Measurements from ENCODE around the gene DDX50. TPM values are rescaled to one million over a fixed set of nuclear protein-coding genes. Genes with fewer than 3 reads are reported as not detected.

The DDX50 gene
- total RNA-seq, 1 experiment from 2014 or later = 37.1 TPM

DNA sequence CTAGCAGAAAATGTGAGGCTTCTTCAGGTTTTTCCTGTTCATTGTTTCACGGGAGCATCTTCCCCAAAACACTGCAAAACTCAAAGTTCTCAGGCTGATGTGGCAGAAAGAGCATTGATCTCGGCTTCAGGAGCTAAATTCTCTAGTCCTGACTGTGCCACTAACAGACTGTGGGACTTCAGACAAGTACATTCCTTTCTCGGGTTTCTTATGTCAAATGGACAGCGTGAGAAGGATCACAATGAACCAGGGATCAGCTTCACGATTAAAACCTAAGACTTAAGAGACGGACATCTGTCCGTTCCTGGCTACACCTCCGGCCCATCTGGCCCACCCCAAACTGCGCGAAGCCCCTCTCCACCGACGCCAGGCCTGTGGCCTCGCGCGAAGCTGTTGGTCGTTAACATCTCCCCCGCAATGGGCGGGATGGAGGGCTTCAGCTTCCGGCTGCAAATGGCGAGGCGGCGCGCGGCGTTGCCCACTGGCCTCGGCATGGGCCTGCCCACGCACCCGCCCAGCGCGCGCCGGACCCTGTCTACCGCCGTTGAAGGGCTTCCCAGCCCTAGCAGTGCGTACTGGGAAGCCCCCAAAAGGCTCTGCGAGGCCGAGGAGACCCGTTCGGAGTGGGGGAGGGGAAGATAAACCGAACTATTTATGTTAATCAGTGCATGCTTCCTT, 549 bp upstream of the DDX50 start (continued):
- TF ChIP-seq, protein P1, sequence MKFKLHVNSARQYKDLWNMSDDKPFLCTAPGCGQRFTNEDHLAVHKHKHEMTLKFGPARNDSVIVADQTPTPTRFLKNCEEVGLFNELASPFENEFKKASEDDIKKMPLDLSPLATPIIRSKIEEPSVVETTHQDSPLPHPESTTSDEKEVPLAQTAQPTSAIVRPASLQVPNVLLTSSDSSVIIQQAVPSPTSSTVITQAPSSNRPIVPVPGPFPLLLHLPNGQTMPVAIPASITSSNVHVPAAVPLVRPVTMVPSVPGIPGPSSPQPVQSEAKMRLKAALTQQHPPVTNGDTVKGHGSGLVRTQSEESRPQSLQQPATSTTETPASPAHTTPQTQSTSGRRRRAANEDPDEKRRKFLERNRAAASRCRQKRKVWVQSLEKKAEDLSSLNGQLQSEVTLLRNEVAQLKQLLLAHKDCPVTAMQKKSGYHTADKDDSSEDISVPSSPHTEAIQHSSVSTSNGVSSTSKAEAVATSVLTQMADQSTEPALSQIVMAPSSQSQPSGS (CRISPR knock-in tag; IDR thresholded peaks at IDR 0.05; ENCODE audit: borderline replicate concordance, low read depth) = peak; percentile 76
- TF ChIP-seq, protein P2, sequence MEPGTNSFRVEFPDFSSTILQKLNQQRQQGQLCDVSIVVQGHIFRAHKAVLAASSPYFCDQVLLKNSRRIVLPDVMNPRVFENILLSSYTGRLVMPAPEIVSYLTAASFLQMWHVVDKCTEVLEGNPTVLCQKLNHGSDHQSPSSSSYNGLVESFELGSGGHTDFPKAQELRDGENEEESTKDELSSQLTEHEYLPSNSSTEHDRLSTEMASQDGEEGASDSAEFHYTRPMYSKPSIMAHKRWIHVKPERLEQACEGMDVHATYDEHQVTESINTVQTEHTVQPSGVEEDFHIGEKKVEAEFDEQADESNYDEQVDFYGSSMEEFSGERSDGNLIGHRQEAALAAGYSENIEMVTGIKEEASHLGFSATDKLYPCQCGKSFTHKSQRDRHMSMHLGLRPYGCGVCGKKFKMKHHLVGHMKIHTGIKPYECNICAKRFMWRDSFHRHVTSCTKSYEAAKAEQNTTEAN (CRISPR knock-in tag; IDR thresholded peaks at IDR 0.05) = peak; percentile 69; the same call in 1 of the 2 replicates
- no peak for TF ChIP-seq ZNF671 (CRISPR knock-in tag; IDR thresholded peaks at IDR 0.05)
- TF ChIP-seq MYBL2 (CRISPR knock-in tag; IDR thresholded peaks at IDR 0.05) = peak; percentile 93

DNA sequence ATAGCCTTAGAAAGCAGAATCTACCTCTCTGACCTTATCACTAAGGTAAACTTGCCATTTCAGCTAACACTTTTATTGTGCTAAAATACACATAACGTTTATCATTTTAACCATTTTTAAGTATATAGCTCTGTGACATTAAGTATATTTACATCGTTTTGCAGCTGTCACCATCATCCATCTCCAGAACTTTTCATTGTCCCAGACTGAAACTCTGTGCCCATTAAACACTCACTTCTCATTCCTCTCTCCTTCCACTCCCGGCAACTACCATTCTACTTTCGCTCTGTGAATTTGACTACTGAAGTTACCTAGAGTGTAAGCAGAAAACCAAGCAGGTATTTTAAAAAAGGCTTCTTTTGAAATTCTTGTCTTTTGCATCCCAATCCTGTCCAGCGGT, 1.3 kb downstream of the DDX50 start:
- Mint-ChIP-seq H3K27me3 (ENCODE audit: low read depth) (peaks cover 6% of the 10 kb centered on the region), H3K4me1 (peaks cover 20% of the 10 kb centered on the region), H3K27ac (peak overlapping the region; percentile 87; the same call in 1 of the 2 replicates), H3K36me3 (peaks cover 11% of the 10 kb centered on the region), H3K9me3 (no peaks in the 10 kb centered on the region), H3K4me3 (peak overlapping the region; percentile 97)
- no peak for TF ChIP-seq SOX15 (CRISPR knock-in tag; IDR thresholded peaks at IDR 0.05)
- CTCF ChIA-PET = interaction anchor here (0.6 to 1.1 kb wide), 3 partner anchors 78 to 193 kb away, joined by 3 to 5 read pairs (median 3); no protein-coding TSS in a partner anchor
- DNase-seq (ENCODE audit: low spot score) (no peak), ATAC-seq (no peak)
- POLR2A ChIA-PET = no interaction called here

DNA sequence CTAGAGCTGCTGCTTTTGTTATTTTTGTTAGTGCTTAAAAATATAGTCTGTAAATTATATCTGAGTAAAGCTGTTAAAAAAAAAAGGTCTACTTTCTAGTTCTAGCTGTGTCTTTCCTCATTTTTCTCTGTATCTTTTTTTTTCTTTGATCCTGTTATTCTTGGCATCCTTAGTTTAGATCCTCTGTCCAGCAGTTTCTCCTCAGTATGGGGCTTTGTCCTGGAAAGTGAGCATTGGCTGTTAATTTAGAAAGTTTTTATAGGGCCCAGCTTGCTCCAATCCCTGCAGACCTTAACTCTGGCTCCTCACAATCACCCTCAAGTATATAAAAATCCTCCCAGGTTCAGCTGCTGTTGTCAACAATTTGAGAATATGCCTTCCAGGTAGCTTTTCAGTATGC, 23.5 kb downstream of the DDX50 start:
- ChIA-PET POLR2A (no interaction called here), CTCF (interaction anchor here (0.7 kb wide), 1 partner anchor 98 kb away, joined by 3 read pairs; no protein-coding TSS in a partner anchor)
- H3K4me1 Mint-ChIP-seq = no peaks in the 10 kb centered on the region
- H3K4me3 Mint-ChIP-seq = no peak overlapping the region
- H3K36me3 Mint-ChIP-seq = peaks cover 27% of the 10 kb centered on the region
- H3K27ac Mint-ChIP-seq = no peak overlapping the region; the same call in 1 of the 2 replicates
- H3K9me3 Mint-ChIP-seq = no peaks in the 10 kb centered on the region
- TF ChIP-seq RORB (CRISPR knock-in tag; IDR thresholded peaks at IDR 0.05) = no peak
- TF ChIP-seq TEAD1 (CRISPR knock-in tag; IDR thresholded peaks at IDR 0.05) = no peak
- no peak for TF ChIP-seq ZNF219 (CRISPR knock-in tag; IDR thresholded peaks at IDR 0.05; ENCODE audit: borderline replicate concordance)
- TF ChIP-seq, protein P3, sequence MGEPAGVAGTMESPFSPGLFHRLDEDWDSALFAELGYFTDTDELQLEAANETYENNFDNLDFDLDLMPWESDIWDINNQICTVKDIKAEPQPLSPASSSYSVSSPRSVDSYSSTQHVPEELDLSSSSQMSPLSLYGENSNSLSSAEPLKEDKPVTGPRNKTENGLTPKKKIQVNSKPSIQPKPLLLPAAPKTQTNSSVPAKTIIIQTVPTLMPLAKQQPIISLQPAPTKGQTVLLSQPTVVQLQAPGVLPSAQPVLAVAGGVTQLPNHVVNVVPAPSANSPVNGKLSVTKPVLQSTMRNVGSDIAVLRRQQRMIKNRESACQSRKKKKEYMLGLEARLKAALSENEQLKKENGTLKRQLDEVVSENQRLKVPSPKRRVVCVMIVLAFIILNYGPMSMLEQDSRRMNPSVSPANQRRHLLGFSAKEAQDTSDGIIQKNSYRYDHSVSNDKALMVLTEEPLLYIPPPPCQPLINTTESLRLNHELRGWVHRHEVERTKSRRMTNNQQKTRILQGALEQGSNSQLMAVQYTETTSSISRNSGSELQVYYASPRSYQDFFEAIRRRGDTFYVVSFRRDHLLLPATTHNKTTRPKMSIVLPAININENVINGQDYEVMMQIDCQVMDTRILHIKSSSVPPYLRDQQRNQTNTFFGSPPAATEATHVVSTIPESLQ (CRISPR knock-in tag; IDR thresholded peaks at IDR 0.05) = no peak
- no peak for TF ChIP-seq IRF2 (CRISPR knock-in tag; IDR thresholded peaks at IDR 0.05; ENCODE audit: borderline replicate concordance, low read depth)
- no peak for TF ChIP-seq MXD4 (CRISPR knock-in tag; IDR thresholded peaks at IDR 0.05; ENCODE audit: borderline replicate concordance)
- TF ChIP-seq ETV6 (CRISPR knock-in tag; IDR thresholded peaks at IDR 0.05) = no peak
- TF ChIP-seq SMAD3 (CRISPR knock-in tag; IDR thresholded peaks at IDR 0.05; ENCODE audit: borderline replicate concordance) = no peak
- TF ChIP-seq JUN (CRISPR knock-in tag; IDR thresholded peaks at IDR 0.05) = no peak
- TF ChIP-seq, protein P4, sequence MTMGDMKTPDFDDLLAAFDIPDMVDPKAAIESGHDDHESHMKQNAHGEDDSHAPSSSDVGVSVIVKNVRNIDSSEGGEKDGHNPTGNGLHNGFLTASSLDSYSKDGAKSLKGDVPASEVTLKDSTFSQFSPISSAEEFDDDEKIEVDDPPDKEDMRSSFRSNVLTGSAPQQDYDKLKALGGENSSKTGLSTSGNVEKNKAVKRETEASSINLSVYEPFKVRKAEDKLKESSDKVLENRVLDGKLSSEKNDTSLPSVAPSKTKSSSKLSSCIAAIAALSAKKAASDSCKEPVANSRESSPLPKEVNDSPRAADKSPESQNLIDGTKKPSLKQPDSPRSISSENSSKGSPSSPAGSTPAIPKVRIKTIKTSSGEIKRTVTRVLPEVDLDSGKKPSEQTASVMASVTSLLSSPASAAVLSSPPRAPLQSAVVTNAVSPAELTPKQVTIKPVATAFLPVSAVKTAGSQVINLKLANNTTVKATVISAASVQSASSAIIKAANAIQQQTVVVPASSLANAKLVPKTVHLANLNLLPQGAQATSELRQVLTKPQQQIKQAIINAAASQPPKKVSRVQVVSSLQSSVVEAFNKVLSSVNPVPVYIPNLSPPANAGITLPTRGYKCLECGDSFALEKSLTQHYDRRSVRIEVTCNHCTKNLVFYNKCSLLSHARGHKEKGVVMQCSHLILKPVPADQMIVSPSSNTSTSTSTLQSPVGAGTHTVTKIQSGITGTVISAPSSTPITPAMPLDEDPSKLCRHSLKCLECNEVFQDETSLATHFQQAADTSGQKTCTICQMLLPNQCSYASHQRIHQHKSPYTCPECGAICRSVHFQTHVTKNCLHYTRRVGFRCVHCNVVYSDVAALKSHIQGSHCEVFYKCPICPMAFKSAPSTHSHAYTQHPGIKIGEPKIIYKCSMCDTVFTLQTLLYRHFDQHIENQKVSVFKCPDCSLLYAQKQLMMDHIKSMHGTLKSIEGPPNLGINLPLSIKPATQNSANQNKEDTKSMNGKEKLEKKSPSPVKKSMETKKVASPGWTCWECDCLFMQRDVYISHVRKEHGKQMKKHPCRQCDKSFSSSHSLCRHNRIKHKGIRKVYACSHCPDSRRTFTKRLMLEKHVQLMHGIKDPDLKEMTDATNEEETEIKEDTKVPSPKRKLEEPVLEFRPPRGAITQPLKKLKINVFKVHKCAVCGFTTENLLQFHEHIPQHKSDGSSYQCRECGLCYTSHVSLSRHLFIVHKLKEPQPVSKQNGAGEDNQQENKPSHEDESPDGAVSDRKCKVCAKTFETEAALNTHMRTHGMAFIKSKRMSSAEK (CRISPR knock-in tag; IDR thresholded peaks at IDR 0.05; ENCODE audit: borderline replicate concordance) = no peak
- no peaks in the 10 kb centered on the region for H3K27me3 Mint-ChIP-seq (ENCODE audit: low read depth)
- ATAC-seq = no peak
- DNase-seq (ENCODE audit: low spot score) = no peak

Data from WTC11 (cell line).